Neural cell (in vitro differentiated cells): Measurements from ENCODE around the gene TLR7. TPM values are rescaled to one million over a fixed set of nuclear protein-coding genes. Genes with fewer than 3 reads are reported as not detected.

Experiments used
- H2AFZ ChIP-seq: fragments of 200-600, 300-800 bp; sonication (generic), shearing (Covaris generic); 2 replicates; pipeline ENCODE4 v1.6.0; 2014; ENCODE audit warnings: low read depth, mild to moderate bottlenecking, antibody characterized with exemption, low read length, moderate library complexity
- H3F3A ChIP-seq: fragments of 200-600 bp; shearing (Covaris generic); 2 replicates; pipeline ENCODE4 v1.6.1; 2016; ENCODE audit warnings: mild to moderate bottlenecking, moderate library complexity, mixed read lengths, antibody characterized with exemption, low read length; ENCODE audit not compliant: insufficient read depth, poor library complexity, severe bottlenecking
- H3K27ac ChIP-seq: fragments of 200-600, 300-800 bp; sonication (generic), shearing (Covaris generic); 2 replicates; pipeline ENCODE4 v1.5.1; 2014; ENCODE audit warnings: mild to moderate bottlenecking, low read length, moderate library complexity
- H3K27me3 ChIP-seq: fragments of 300-800, 200-600 bp; sonication (generic), shearing (Covaris generic); 2 replicates; pipeline ENCODE4 v1.6.0; 2014; ENCODE audit warnings: mild to moderate bottlenecking, low read depth, low read length, moderate library complexity; ENCODE audit not compliant: insufficient read depth
- H3K36me3 ChIP-seq: fragments of 300-800, 200-600 bp; sonication (generic), shearing (Covaris generic); 2 replicates; pipeline ENCODE4 v1.5.1; 2014; ENCODE audit warnings: mild to moderate bottlenecking, antibody characterized with exemption, low read length, moderate library complexity; ENCODE audit not compliant: insufficient read depth
- H3K4me2 ChIP-seq: fragments of 300-800, 200-600 bp; sonication (generic), shearing (Covaris generic); 2 replicates; pipeline ENCODE4 v1.6.0; 2014; ENCODE audit warnings: mild to moderate bottlenecking, low read length
- H3K4me3 ChIP-seq: fragments of 300-800, 200-600 bp; sonication (generic), shearing (Covaris generic); 2 replicates; pipeline ENCODE4 v1.5.1; 2014; ENCODE audit warnings: mild to moderate bottlenecking, low read length, moderate library complexity
- H3K79me2 ChIP-seq: fragments of 200-600 bp; shearing (Covaris generic); replicated peaks from 2 replicates; pipeline ENCODE4 v1.6.0; 2014; ENCODE audit warnings: mild to moderate bottlenecking, low read length, moderate library complexity; ENCODE audit not compliant: insufficient read depth
- H3K9ac ChIP-seq: fragments of 300-800, 200-600 bp; sonication (generic), shearing (Covaris generic); 2 replicates; pipeline ENCODE4 v1.6.1; 2016; ENCODE audit warnings: mild to moderate bottlenecking, low read length, mixed read lengths
- H3K9me2 ChIP-seq: fragments of 200-600 bp; shearing (Covaris generic); 2 replicates; pipeline ENCODE4 v1.6.1; 2016; ENCODE audit warnings: mild to moderate bottlenecking, low read length, mixed read lengths; ENCODE audit not compliant: insufficient read depth
- H3K9me3 ChIP-seq: fragments of 200-600, 300-800 bp; sonication (generic), shearing (Covaris generic); 2 replicates; pipeline ENCODE4 v1.6.1; 2016; ENCODE audit warnings: mild to moderate bottlenecking, mixed run types, low read length, moderate library complexity, mixed read lengths
- H4K20me1 ChIP-seq: fragments of 200-600 bp; shearing (Covaris generic); 2 replicates; pipeline ENCODE4 v1.6.1; 2016; ENCODE audit warnings: mild to moderate bottlenecking, mixed run types; ENCODE audit not compliant: insufficient read depth
- CTCF ChIP-seq: fragments of 450-650 bp; IDR thresholded peaks from 2 replicates; pipeline ENCODE4 v1.5.1; 2014; ENCODE audit warnings: antibody characterized with exemption, mild to moderate bottlenecking, moderate library complexity; ENCODE audit not compliant: poor library complexity, severe bottlenecking
- EP300 ChIP-seq: fragments of 450-650 bp; conservative IDR thresholded peaks from 2 replicates; pipeline ENCODE4 v1.6.1; 2014; ENCODE audit warnings: antibody characterized with exemption, mild to moderate bottlenecking, moderate library complexity; ENCODE audit not compliant: poor library complexity, severe bottlenecking
- EZH2 ChIP-seq: fragments of 200-600, 300-800 bp; shearing (Covaris generic), sonication (generic); IDR thresholded peaks from 2 replicates; pipeline ENCODE4 v1.6.1; 2014; ENCODE audit warnings: antibody characterized with exemption, low read length, borderline replicate concordance, mild to moderate bottlenecking; ENCODE audit not compliant: insufficient read depth, poor library complexity, severe bottlenecking
- MXI1 ChIP-seq: fragments of 450-650 bp; conservative IDR thresholded peaks from 2 replicates; pipeline ENCODE4 v1.6.1; 2014; ENCODE audit warnings: antibody characterized with exemption, mild to moderate bottlenecking; ENCODE audit not compliant: poor library complexity, severe bottlenecking
- POLR2AphosphoS5 ChIP-seq: IDR thresholded peaks from 2 replicates; pipeline ENCODE4 v1.6.1; 2012
- RAD21 ChIP-seq: fragments of 450-650 bp; conservative IDR thresholded peaks from 2 replicates; pipeline ENCODE4 v1.6.1; 2014; ENCODE audit warnings: antibody characterized with exemption, mild to moderate bottlenecking, moderate library complexity
- REST ChIP-seq: IDR thresholded peaks from 2 replicates; pipeline ENCODE4 v1.6.1; 2012; ENCODE audit warnings: borderline replicate concordance
- SMC3 ChIP-seq: fragments of 450-650 bp; conservative IDR thresholded peaks from 2 replicates; pipeline ENCODE4 v1.6.1; 2014; ENCODE audit warnings: antibody characterized with exemption, mild to moderate bottlenecking, moderate library complexity; ENCODE audit not compliant: poor library complexity
- TAF1 ChIP-seq: IDR thresholded peaks from 2 replicates; pipeline ENCODE4 v1.6.1; 2012; ENCODE audit warnings: low read depth
- polyA plus RNA-seq: library from polyadenylated mRNA; depleted of rRNA; stranded (reverse); fragments of >200 nt; gene quantifications from 2 replicates; pipeline ENCODE4 v1.2.3, GENCODE V29; 2014

Gene TLR7
- polyA plus RNA-seq, 1 donor from 2014 or later, result not detected

- H3F3A ChIP-seq, result no peaks in the 10 kb centered on the region
- no peaks in the 10 kb centered on the region for H3K27me3 ChIP-seq
- H3K4me2 ChIP-seq, result no peak overlapping the region
- no peaks in the 10 kb centered on the region for H3K79me2 ChIP-seq
- TF ChIP-seq CTCF, result no peak
- no peak for TF ChIP-seq TAF1
- TF ChIP-seq EP300, result no peak
- TF ChIP-seq MXI1, result no peak
- no peak for TF ChIP-seq REST
- H2AFZ ChIP-seq, result no peak overlapping the region
- H3K9me2 ChIP-seq, result no peaks in the 10 kb centered on the region
- H3K9me3 ChIP-seq, result no peaks in the 10 kb centered on the region
- no peaks in the 10 kb centered on the region for H4K20me1 ChIP-seq
- H3K9ac ChIP-seq, result no peak overlapping the region
- H3K27ac ChIP-seq, result no peak overlapping the region
- H3K36me3 ChIP-seq, result no peaks in the 10 kb centered on the region
- H3K4me3 ChIP-seq, result no peak overlapping the region
Measured at GRCh38 chrX:12919051-12919450, 52.2 kb downstream of the TLR7 start.

- Histone ChIP-seq H2AFZ (no peak overlapping the region), H3K9me3 (no peaks in the 10 kb centered on the region), H3K9me2 (no peaks in the 10 kb centered on the region), H3K4me2 (no peak overlapping the region), H4K20me1 (no peaks in the 10 kb centered on the region), H3K36me3 (no peaks in the 10 kb centered on the region), H3F3A (no peaks in the 10 kb centered on the region), H3K9ac (no peak overlapping the region), H3K79me2 (no peaks in the 10 kb centered on the region), H3K4me3 (no peak overlapping the region), H3K27ac (no peak overlapping the region), H3K27me3 (no peaks in the 10 kb centered on the region)
- no peak for TF ChIP-seq REST
- no peak for TF ChIP-seq TAF1
- no peak for TF ChIP-seq CTCF
- TF ChIP-seq RAD21, result no peak
- TF ChIP-seq MXI1, result no peak
- TF ChIP-seq SMC3, result no peak
- TF ChIP-seq POLR2AphosphoS5, result no peak
- TF ChIP-seq EP300, result no peak
- no peak for TF ChIP-seq EZH2
Measured at GRCh38 chrX:12919620-12920019, 52.7 kb downstream of the TLR7 start.
